GM21526 (cell line): ENCODE data around the gene GSTT4.
"Not testable (repeated sequence)": the region's sequence is repeated elsewhere in the genome, so short reads cannot be mapped to it uniquely, and the experiment has no call there.

Source experiments
- ATAC-seq: cut with Tn5 transposase; IDR thresholded peaks from one replicate; pipeline ENCODE4 v1.9.1; 2021; ENCODE audit warnings: moderate library complexity; ENCODE audit not compliant: unreplicated experiment, low FRiP score

Gene GSTT4

DNA sequence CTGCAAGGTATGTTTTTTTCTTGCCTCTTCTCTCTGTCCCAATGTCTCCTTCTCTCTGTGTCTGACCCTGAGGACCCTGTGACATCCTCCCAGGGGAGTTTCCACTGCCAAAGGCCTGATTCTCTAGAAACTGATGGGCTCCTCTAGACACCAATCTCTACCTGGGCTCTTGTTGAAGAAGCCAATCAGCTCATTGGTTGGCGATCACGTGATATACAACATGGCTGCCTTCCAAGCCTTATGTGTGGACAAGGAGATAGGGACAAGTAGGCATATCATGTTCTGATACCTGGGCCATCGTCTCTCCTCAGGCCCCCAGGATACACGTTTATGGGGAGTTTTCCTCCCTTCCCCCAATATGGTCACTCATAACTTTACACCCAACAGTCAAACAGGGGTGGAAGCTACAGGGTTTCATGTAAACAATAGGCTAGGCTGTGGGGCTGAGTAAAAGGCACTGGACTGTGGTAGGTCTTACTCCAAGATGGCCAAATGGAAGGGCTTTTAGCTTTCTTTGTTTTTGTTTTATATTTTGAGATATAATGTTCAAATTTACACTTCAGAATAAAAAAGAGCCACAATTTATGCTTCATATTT lies 11.6 kb downstream of the GSTT4 start:
- ATAC-seq, result not testable (repeated sequence)

DNA sequence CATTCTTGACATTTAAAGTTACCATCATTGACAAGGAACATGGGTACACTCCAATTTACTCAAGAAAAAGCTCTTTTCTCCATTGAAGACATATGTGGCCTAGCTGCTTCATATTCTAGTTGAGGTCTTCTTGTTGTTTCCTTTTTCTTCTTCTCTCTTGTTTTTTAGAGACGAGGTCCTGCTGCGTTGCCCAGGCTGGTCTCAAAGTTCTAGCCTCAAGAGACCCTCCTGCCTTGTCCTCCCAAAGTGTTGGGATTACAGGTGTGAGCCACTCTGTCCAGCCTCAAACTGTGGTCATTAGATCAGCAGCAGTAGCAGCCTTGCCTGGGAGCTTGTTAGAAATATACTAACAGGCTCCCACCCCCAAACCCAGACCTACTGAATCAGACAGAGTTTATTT lies 12.2 kb downstream of the GSTT4 start:
- not testable (repeated sequence) for ATAC-seq

DNA sequence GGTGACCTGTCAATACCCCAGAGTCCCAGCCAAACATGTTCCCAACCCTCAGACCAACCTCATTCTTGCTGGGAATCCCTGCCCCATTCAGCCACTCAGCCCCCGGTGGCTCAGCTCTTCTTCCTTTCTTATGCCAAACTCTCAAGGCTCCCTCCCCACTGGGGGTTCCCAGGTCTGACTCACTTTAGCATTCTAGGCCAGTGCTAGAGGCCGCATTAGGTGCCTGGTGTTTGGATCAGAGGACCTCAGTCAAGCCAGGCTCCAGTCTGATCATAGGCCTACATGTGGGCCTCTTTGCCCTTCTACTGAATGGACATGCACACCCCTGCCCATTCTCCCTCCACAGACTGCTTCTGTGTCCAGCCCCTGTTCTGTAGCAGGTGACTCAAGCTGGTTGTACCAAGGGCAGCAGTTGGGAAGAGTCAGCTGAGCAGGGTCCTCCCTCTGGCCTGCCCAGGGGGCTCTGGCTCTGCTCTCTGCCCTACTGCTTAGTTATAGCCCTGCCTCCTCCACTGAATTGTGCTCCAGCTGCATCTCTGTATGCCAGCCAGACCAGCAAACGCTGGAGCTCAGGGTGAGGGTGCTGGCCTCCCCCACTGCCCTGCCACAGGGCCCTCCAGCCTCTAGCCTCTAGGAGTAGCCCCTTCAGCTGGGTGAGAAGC lies 15.5 kb downstream of the GSTT4 start:
- ATAC-seq, result not testable (repeated sequence)

DNA sequence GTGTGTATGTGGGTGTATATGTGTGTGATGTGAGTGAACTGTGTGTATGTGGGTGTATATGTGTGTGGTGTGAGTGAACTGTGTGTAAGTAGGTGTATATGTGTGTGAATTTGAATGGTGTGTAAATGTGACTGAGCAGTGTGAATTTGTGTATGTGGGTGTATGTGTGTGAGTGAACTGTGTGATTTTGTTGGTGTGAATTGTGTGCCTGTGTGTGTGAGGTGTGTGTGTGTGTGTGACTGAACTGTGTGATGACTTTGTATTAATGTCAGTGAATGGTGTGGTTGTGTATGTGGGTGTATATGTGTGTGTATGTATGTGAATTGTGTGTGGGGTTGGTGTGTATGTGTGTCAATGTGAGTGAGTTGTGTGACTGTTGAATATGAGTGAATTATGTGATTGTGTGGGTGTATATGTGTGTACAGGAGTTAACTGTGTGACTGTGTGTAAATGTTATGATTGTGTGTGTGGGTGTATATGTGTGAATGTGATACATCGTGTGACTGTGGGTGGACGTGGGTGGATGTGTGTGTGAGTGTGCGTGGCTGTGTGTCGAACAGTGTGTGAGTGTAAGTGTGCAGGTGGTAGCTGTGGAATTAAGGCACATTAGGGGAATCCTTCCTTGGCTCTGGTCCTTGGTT lies 18.6 kb downstream of the GSTT4 start:
- not testable (repeated sequence) for ATAC-seq

DNA sequence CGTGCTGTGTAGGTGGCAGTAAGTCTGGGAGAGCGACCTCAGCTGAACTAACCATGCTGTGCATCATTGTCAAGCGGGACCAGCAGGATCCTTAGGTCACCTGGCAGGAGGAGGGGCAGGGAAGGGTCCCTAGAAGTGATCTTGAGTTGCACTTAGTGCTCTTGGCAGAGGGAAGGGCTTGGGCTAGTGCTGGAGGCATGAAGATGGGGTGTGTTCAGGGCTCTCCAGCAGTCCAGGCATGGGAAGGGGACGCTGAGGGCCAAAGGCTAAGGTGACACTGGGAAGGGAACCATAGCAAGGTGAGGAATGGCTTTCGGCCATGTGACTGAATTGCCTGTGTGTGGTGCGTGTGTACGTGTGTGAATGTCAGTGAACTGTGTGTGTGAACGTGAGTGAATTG lies 19.2 kb downstream of the GSTT4 start:
- ATAC-seq, result not testable (repeated sequence)

DNA sequence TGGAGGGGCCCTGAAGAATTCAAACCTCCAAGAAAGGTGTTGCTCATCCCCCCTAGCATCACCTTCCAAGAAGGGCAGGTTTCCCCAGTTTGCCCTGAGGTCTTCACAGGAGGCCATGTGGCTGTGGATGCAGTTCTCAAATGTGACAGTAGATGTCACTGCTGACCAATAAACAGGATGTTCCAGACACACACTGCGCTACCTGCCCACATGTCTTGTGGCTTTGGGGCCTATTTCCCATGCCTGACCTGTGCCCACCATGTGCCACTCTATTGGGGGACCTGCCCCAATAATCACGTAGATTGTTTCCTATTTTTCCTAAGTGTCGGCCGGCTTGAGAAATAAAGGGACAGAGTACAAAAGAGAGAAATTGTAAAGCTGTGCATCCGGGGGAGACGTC lies 20.8 kb downstream of the GSTT4 start:
- ATAC-seq, result no peak

DNA sequence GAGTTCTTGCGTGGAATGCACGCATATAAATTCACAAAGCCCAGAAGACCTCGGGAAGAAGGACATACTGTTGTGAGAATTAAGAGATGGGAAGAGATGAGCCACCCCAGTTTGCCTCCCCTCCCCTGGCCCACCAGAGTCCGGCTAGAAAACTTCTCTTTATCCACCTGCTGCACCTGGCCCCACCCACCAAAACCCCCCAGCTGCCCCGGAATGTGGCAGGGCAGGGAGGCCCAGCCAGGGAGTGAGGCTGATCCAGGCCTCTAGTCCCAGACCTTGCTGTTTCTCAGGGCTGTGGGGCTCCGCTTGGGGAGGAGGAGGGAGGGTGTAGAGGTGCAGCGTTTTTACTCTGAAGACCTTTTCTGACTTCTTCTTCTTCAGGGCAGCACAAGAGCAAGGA lies 24.7 kb downstream of the GSTT4 start:
- not testable (repeated sequence) for ATAC-seq

DNA sequence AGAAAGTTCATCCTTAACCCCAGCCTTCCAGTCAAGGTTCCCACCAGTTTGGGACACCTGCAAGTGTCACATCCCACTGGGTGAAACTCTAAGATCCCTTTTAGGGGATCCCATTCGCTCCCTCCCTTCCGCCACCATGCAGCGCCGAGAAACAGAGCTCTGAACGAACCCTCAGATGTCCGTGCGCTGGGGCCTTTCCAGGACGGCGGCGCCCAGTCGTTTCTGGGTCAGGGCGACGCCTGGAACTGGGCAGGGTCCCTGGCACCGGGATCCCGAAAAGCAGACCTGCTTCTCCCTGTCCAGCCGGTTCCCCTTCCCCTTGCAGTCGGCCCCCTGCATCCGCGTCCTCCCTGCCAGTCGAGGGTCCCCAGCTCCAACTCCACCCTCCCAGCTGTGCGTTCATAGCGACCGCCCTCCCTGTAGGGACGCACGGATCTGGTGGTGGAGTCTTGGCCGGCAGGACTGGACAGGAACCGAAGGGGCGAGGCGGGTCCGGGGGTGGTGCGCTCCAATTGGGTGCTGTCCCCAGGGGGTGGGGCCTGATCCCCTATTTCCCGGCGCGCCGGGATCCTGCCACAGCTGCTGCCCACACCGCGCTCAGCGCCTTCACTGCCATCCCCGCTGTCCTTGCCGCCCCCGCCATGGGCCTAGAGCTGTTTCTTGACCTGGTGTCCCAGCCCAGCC lies 25.6 kb downstream of the GSTT4 start, which contains the start of gene GSTT2:
Gene GSTT2 (plus strand): TSS at position 578 of the 684 bp plus-strand sequence.
- not testable (repeated sequence) for ATAC-seq

DNA sequence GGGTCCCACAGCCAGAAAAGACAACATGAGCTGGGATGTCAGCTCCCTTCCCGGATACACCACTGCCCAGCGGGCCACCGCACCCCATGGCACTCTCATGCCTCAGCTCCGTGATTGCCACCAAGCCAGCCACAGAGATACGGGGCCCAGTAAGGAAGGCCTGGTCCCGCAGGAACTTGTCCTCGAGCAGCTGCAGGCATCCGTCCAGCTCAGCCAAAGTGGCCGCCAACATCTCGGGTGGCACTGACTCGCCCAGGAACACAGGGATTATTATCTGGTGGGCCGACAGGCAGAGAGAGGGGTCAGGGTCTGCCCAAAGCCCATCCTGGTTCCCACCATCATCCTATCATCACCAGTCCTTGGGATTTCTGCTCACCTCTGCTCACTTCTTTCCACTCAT lies 27.9 kb downstream of the GSTT4 start:
- ATAC-seq, result not testable (repeated sequence)

DNA sequence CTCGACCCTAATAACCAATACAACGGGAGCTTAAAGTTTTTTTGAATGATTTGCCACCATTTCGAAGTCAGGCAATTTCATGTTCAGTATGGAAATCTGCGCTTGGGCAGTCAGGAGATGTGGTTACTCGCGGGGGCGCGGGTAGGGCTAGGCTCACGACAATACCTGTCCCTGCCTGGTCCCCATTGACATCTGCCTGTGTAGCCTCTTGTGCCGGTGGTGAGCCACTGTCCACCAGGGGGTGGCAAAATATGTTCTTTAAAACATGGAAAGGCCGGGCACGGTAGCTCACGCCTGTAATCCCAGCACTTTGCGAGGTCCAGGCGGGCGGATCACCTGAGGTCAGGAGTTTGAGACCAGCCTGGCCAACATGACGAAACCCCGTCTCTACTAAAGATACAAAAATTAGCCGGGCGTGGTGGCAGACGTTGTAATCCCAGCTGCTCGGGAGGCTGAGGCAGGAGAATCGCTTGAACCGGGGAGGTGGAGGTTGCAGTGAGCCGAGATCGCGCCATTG lies 30.4 kb downstream of the GSTT4 start:
- not testable (repeated sequence) for ATAC-seq

DNA sequence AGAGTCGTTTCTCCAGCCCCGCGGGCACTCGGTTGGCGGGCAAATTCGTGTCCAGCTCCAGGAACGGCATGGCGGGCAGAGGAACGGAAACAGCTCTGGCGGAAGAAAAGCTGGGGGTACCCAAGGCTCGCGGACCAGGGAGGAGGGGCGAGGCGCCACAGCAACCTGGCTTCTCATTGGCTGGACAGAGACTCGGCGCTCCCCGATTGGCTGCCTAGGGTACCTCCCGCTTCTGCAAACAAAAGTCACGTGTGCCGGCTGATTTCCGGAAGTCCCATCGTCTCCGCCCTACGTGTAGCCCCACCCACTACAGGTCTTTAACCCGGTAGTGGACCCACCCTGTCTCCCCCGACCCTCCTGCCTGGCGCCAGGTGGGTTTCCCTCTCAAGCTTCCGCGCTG lies 30.9 kb downstream of the GSTT4 start, which contains the start of gene DDT:
Gene DDT (minus strand): TSS at position 97 of the 400 bp plus-strand sequence. CDS start 27 bp downstream, at position 70.
- ATAC-seq, result peak; percentile 76

DNA sequence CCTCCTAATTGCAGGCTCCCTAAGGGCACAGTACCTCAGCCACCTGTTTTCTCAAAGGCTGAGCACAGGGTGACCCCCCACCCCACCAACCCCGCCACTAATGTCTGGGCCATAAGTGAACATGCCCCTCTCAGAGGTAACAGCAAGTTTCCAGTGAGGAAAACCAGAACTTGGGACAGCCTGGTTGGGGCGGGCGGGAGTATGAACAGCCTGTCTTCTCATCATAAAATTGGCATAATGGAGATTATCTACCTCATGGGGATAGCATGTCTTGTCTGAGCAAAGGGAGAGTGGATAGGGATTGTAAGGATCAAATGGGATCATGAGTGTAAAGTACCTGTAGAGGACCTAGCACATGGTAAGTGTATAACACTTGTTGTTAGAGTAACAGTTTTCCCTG lies 33.3 kb downstream of the GSTT4 start:
- ATAC-seq, result not testable (repeated sequence)

DNA sequence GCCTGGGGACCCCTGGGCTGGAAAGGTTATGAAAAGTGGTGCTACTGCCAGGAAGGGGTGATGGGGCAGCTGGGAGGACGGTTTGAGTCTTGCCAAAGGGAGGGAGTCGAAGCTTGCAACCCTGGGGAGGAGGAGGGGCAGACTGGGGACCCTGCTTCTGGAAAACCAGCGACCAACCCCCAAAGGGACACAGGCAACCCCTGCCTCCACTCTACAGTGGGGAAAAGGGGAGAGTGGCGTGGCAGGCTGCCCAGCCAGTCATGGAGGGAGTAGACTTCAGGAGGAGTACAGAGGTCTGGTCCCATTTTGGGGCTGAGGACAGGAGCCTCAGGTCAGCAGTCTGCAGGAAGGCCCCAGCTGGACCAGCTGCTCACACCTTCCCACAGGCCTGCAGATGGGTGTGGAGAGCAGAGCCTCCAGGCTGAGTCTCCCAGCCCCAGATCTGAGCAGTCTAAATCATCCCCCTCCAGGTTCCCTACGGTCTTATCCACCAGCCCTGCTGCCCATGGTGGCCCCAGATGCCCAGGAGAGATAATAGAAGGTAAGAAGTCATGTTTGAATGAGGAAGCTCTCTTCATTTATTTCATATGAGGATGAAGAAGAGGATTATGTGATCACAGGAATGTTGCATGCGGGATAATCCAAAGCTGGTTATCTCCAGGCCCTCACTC lies 34.3 kb downstream of the GSTT4 start:
- no peak for ATAC-seq

DNA sequence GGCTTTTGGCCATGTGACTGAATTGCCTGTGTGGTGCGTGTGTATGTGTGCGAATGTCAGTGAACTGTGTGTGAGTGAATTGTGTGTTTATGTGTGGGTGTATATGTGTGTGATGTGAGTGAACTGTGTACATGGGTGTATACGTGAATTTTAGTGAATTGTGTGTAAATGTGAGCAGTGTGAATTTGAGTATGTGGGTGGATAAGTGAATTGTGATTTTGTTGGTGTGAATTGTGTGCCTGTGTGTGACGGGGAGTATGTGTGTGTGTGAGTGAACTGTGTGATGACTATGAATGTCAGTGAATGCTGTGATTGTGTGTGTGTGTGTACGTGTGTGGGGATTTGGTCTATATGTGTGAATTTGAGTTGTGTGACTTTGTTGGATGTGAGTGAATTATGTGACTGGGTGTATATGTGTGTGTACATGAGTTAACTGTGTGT lies 35.0 kb downstream of the GSTT4 start:
- no peak for ATAC-seq

DNA sequence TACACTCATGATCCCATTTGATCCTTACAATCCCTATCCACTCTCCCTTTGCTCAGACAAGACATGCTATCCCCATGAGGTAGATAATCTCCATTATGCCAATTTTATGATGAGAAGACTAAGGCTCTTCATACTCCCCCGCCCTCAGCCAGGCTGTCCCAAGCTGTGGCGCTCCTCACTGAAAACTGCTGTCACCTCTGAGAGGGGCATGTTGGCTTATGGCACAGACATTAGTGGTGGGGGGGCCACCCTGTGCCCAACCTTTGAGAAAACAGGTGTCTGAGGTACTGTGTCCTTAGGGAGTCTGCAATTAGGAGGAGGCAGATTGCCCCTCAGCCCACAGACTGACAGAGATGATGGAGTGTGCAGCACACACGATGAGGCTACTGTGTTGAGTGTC lies 36.2 kb downstream of the GSTT4 start:
- ATAC-seq, result no peak

DNA sequence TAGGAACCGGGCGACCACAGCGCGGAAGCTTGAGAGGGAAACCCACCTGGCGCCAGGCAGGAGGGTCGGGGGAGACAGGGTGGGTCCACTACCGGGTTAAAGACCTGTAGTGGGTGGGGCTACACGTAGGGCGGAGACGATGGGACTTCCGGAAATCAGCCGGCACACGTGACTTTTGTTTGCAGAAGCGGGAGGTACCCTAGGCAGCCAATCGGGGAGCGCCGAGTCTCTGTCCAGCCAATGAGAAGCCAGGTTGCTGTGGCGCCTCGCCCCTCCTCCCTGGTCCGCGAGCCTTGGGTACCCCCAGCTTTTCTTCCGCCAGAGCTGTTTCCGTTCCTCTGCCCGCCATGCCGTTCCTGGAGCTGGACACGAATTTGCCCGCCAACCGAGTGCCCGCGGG lies 38.7 kb downstream of the GSTT4 start, which contains the start of gene DDTL:
Gene DDTL (plus strand): TSS at position 321 of the 400 bp plus-strand sequence. CDS start 27 bp downstream, at position 348.
- ATAC-seq, result peak; percentile 73

DNA sequence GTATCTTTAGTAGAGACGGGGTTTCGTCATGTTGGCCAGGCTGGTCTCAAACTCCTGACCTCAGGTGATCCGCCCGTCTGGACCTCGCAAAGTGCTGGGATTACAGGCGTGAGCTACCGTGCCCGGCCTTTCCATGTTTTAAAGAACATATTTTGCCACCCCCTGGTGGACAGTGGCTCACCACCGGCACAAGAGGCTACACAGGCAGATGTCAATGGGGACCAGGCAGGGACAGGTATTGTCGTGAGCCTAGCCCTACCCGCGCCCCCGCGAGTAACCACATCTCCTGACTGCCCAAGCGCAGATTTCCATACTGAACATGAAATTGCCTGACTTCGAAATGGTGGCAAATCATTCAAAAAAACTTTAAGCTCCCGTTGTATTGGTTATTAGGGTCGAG lies 39.2 kb downstream of the GSTT4 start:
- ATAC-seq, result peak; percentile 23

DNA sequence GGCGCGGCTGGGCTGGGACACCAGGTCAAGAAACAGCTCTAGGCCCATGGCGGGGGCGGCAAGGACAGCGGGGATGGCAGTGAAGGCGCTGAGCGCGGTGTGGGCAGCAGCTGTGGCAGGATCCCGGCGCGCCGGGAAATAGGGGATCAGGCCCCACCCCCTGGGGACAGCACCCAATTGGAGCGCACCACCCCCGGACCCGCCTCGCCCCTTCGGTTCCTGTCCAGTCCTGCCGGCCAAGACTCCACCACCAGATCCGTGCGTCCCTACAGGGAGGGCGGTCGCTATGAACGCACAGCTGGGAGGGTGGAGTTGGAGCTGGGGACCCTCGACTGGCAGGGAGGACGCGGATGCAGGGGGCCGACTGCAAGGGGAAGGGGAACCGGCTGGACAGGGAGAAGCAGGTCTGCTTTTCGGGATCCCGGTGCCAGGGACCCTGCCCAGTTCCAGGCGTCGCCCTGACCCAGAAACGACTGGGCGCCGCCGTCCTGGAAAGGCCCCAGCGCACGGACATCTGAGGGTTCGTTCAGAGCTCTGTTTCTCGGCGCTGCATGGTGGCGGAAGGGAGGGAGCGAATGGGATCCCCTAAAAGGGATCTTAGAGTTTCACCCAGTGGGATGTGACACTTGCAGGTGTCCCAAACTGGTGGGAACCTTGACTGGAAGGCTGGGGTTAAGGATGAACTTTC lies 44.0 kb downstream of the GSTT4 start, which contains the start of gene GSTT2B:
Gene GSTT2B (minus strand): TSS at position 112 of the 688 bp plus-strand sequence. CDS start 64 bp downstream, at position 48.
- ATAC-seq, result not testable (repeated sequence)

DNA sequence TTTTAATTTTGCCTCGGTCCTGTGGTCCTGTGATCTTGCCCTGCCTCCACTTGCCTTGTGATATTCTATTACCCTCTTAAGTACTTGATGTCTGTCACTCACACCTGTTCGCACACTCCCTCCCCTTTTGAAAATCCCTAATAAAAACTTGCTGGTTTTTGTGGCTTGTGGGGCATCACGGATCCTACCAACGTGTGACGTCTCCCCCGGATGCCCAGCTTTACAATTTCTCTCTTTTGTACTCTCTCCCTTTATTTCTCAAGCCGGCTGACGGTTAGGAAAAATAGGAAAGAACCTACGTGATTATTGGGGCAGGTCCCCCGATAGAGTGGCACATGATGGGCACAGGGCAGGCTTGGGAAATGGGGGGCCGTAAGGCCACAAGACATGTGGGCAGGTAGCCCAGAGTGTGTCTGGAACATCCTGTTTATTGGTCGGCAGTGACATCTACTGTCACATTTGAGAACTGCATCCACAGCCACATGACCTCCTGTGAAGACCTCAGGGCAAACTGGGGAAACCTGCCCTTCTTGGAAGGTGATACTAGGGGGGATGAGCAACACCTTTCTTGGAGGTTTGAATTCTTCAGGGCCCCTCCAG lies 48.9 kb downstream of the GSTT4 start:
- not testable (repeated sequence) for ATAC-seq
